Brain microvascular endothelial cell (primary cell): ENCODE measurements around the gene MTUS2.

ENCODE experiments used
- DNase-seq: peaks from one replicate; pipeline ENCODE4 v3.0.0-alpha.2; 2020
- H3K27ac ChIP-seq: fragments of 250-450 bp; sonication (Bioruptor Pico); 2 replicates; pipeline ENCODE4 v1.5.1; 2020; ENCODE audit warnings: mild to moderate bottlenecking, moderate library complexity
- H3K27me3 ChIP-seq: fragments of 250-450 bp; sonication (Bioruptor Pico); replicated peaks from 2 replicates; pipeline ENCODE4 v1.5.1; 2020; ENCODE audit warnings: mild to moderate bottlenecking
- H3K36me3 ChIP-seq: fragments of 250-450 bp; sonication (Bioruptor Pico); replicated peaks from 2 replicates; pipeline ENCODE4 v1.5.1; 2020; ENCODE audit warnings: mild to moderate bottlenecking
- H3K4me3 ChIP-seq: 2 replicates; pipeline ENCODE4 v1.5.1; 2011; ENCODE audit warnings: low read depth, mild to moderate bottlenecking, control low read depth, low read length, moderate library complexity
- in situ Hi-C: cut with HindIII; loops from 2 replicates; pipeline ENCODE4 v1.10.0; 2017; ENCODE audit warnings: low sequenced_read_pairs, low pct_ligation_motif_present
- TF ChIP-seq, protein P1 (sequence below): IDR thresholded peaks from 2 replicates; pipeline ENCODE4 v1.5.1; 2011; ENCODE audit warnings: low read depth, mild to moderate bottlenecking, moderate library complexity, low read length, control low read depth, inconsistent platforms; ENCODE audit errors: missing control alignments

MTUS2 gene

GRCh38 chr13:29125191-29125933 is 305.2 kb downstream of the MTUS2 start:
- Histone ChIP-seq H3K4me3 (no peak overlapping the region), H3K27me3 (no peaks in the 10 kb centered on the region), H3K36me3 (no peaks in the 10 kb centered on the region), H3K27ac (no peak overlapping the region)
- in situ Hi-C loops = no loop called here
- TF ChIP-seq, protein P1, sequence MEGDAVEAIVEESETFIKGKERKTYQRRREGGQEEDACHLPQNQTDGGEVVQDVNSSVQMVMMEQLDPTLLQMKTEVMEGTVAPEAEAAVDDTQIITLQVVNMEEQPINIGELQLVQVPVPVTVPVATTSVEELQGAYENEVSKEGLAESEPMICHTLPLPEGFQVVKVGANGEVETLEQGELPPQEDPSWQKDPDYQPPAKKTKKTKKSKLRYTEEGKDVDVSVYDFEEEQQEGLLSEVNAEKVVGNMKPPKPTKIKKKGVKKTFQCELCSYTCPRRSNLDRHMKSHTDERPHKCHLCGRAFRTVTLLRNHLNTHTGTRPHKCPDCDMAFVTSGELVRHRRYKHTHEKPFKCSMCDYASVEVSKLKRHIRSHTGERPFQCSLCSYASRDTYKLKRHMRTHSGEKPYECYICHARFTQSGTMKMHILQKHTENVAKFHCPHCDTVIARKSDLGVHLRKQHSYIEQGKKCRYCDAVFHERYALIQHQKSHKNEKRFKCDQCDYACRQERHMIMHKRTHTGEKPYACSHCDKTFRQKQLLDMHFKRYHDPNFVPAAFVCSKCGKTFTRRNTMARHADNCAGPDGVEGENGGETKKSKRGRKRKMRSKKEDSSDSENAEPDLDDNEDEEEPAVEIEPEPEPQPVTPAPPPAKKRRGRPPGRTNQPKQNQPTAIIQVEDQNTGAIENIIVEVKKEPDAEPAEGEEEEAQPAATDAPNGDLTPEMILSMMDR = no peak
- DNase-seq = no peak

GRCh38 chr13:29125934-29126424 is 305.8 kb downstream of the MTUS2 start:
- Histone ChIP-seq H3K4me3 (no peak overlapping the region), H3K36me3 (no peaks in the 10 kb centered on the region), H3K27ac (no peak overlapping the region), H3K27me3 (no peaks in the 10 kb centered on the region)
- in situ Hi-C loops = no loop called here
- DNase-seq = no peak
- TF ChIP-seq, protein P1 = no peak

- Histone ChIP-seq H3K36me3 (no peaks in the 10 kb centered on the region), H3K4me3 (no peak overlapping the region), H3K27ac (no peak overlapping the region), H3K27me3 (no peaks in the 10 kb centered on the region)
- TF ChIP-seq, protein P1 = no peak
- in situ Hi-C loops = no loop called here
- DNase-seq = no peak
Measured at GRCh38 chr13:29129616-29130015, 309.5 kb downstream of the MTUS2 start.

GRCh38 chr13:29131159-29131558 is 311.0 kb downstream of the MTUS2 start:
- Histone ChIP-seq H3K27ac (no peak overlapping the region), H3K4me3 (no peak overlapping the region), H3K27me3 (no peaks in the 10 kb centered on the region), H3K36me3 (no peaks in the 10 kb centered on the region)
- in situ Hi-C loops = no loop called here
- TF ChIP-seq, protein P1 = no peak
- no peak for DNase-seq

DNA sequence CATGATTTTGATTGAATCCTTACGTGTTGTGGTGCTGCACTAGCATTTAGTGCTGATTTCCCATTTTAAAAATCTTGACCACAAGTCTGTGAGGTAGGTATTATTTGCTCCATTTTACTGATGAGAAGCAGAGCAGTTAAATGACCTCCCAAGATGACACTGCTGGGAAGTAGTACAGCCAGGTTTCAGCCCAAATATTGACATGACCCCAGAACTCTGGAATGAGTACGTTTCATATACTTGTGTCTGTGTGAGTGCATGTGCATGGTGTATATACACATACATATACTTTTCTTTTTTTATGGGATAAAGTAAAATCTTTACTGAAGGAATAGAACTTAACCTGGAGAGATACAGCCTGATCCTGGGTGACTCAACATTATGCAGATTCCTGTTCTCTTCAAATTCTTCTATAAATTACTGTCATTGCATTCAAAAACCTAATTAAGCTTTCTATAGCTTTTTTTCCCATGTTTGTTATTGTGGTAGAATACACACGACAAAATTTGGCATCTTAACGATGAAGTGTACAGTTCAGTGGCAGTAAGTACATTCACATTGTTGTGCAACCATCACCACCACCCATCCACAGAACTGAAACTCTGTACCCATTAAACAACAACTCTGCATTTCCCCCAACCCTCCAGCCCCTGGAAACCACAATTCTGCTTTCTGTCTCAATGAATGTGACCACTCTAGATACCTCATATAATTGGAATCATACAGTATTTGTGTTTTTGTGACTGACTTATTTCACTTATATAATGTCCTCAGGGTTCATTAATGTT is 311.9 kb downstream of the MTUS2 start:
- TF ChIP-seq, protein P1 = no peak
- H3K4me3 ChIP-seq = no peak overlapping the region
- H3K27me3 ChIP-seq = no peaks in the 10 kb centered on the region
- no peak overlapping the region for H3K27ac ChIP-seq
- no peak for DNase-seq
- H3K36me3 ChIP-seq = no peaks in the 10 kb centered on the region
- in situ Hi-C loops = no loop called here
